ENCODE data around the gene PHF3.

GRCh38 chr6:63708631-63709030 is 73.0 kb downstream of the PHF3 start:
- no peak for TF ChIP-seq CTCF (IDR thresholded peaks at IDR 0.05; ENCODE audit: low read length)
- TF ChIP-seq EZH2 (IDR thresholded peaks at IDR 0.05; ENCODE audit: borderline replicate concordance, low read length) = no peak
